GM21447 (cell line): ENCODE measurements around the gene PLEKHG5.
"Not testable (repeated sequence)": the region's sequence is repeated elsewhere in the genome, so short reads cannot be mapped to it uniquely, and the experiment has no call there.

Source experiments
- ATAC-seq: cut with Tn5 transposase; IDR thresholded peaks from one replicate; pipeline ENCODE4 v1.9.1; 2021; ENCODE audit not compliant: unreplicated experiment

The PLEKHG5 gene

GRCh38 chr1:6464915-6465314, 26.6 kb downstream of the PLEKHG5 start:
- ATAC-seq = no peak

- no peak for ATAC-seq
Measured at GRCh38 chr1:6464514-6464836, 27.0 kb downstream of the PLEKHG5 start.

- ATAC-seq = no peak
Measured at GRCh38 chr1:6463120-6463412, 28.4 kb downstream of the PLEKHG5 start.

- no peak for ATAC-seq
Measured at GRCh38 chr1:6462412-6463119, 28.9 kb downstream of the PLEKHG5 start.

GRCh38 chr1:6461538-6462411, 29.7 kb downstream of the PLEKHG5 start:
- no peak for ATAC-seq

- no peak for ATAC-seq
Measured at GRCh38 chr1:6461051-6461530, 30.4 kb downstream of the PLEKHG5 start.

- ATAC-seq = no peak
Measured at GRCh38 chr1:6460301-6461050, 31.0 kb downstream of the PLEKHG5 start.

GRCh38 chr1:6459850-6460265, 31.6 kb downstream of the PLEKHG5 start:
- ATAC-seq = no peak

GRCh38 chr1:6456800-6457466, 34.5 kb downstream of the PLEKHG5 start:
- no peak for ATAC-seq

- ATAC-seq = not testable (repeated sequence)
Measured at GRCh38 chr1:6455752-6456520, 35.5 kb downstream of the PLEKHG5 start.

GRCh38 chr1:6454856-6455751, 36.4 kb downstream of the PLEKHG5 start:
- ATAC-seq = no peak

- not testable (repeated sequence) for ATAC-seq
Measured at GRCh38 chr1:6453895-6454855, 37.3 kb downstream of the PLEKHG5 start.

GRCh38 chr1:6450943-6451373, 40.5 kb downstream of the PLEKHG5 start:
- ATAC-seq = no peak

GRCh38 chr1:6450486-6450885, 41.0 kb downstream of the PLEKHG5 start:
- ATAC-seq = not testable (repeated sequence)

GRCh38 chr1:6450005-6450450, 41.4 kb downstream of the PLEKHG5 start:
- ATAC-seq = no peak

- ATAC-seq = no peak
Measured at GRCh38 chr1:6448749-6449631, 42.5 kb downstream of the PLEKHG5 start.
